ENCODE data around the gene REXO5. TPM values are rescaled to one million over a fixed set of nuclear protein-coding genes. Genes with fewer than 3 reads are reported as not detected.

REXO5 gene
- polyA plus RNA-seq, 1 donor (not counting 4 experiments of a cell fraction or from before 2014, with no cell fraction given), result 2.6 TPM

- H3K79me2 ChIP-seq (ENCODE audit: control insufficient read depth, insufficient read depth, low read length), result no peaks in the 10 kb centered on the region
- no peaks in the 10 kb centered on the region for H3K9me3 ChIP-seq (ENCODE audit: control insufficient read depth, low read depth, low read length)
- H3K27ac ChIP-seq (ENCODE audit: control insufficient read depth, insufficient read depth, low read length), result no peak overlapping the region
- H4K20me1 ChIP-seq (ENCODE audit: control insufficient read depth, extremely low read depth, insufficient read depth, low read length), result no peaks in the 10 kb centered on the region
- no peak overlapping the region for H3K9ac ChIP-seq (ENCODE audit: control insufficient read depth, extremely low read depth, insufficient read depth, low read length)
- DNase-seq (ENCODE audit: low read depth, low spot score) (no peak), FAIRE-seq (no peak)
- dilution Hi-C loops (cut with MboI; ENCODE audit: extremely low pct_ligation_motif_present, low sequenced_read_pairs), result no loop called here
- H3K36me3 ChIP-seq (ENCODE audit: control insufficient read depth in 2 of 2, extremely low read depth in 1 of 2, insufficient read depth in 2 of 2, low read length in 2 of 2), result no peaks in the 10 kb centered on the region
- H3K4me2 ChIP-seq (ENCODE audit: control insufficient read depth, extremely low read depth, insufficient read depth, low read depth, low read length), result no peak overlapping the region
- H3K9me1 ChIP-seq (ENCODE audit: control insufficient read depth, extremely low read depth, insufficient read depth, low read length), result no peaks in the 10 kb centered on the region
- H3K27me3 ChIP-seq (ENCODE audit: control insufficient read depth, extremely low read depth, insufficient read depth, low read length), result no peaks in the 10 kb centered on the region
- H2AFZ ChIP-seq (ENCODE audit: control insufficient read depth, low read length), result no peak overlapping the region
- TF ChIP-seq CTCF (optimal IDR thresholded peaks at IDR 0.05 in 1 of 3, IDR thresholded peaks at IDR 0.05 in 1 of 3, conservative IDR thresholded peaks at IDR 0.05 in 1 of 3; ENCODE audit: extremely low read depth in 1 of 3, insufficient read depth in 2 of 3, low read length in 3 of 3) (no peak), EZH2 (IDR thresholded peaks at IDR 0.05; ENCODE audit: low read length) (no peak)
- H3K4me3 ChIP-seq (ENCODE audit: control insufficient read depth in 2 of 3, extremely low read depth in 1 of 3, insufficient read depth in 2 of 3, low read depth in 1 of 3, low read length in 3 of 3), result no peak overlapping the region
- peaks cover 5% of the 10 kb centered on the region for H3K4me1 ChIP-seq (ENCODE audit: control insufficient read depth, extremely low read depth, insufficient read depth, low read length)
These were observed 45.2 kb upstream of the REXO5 start for GRCh38 chr16:20761175-20761574.

DNA sequence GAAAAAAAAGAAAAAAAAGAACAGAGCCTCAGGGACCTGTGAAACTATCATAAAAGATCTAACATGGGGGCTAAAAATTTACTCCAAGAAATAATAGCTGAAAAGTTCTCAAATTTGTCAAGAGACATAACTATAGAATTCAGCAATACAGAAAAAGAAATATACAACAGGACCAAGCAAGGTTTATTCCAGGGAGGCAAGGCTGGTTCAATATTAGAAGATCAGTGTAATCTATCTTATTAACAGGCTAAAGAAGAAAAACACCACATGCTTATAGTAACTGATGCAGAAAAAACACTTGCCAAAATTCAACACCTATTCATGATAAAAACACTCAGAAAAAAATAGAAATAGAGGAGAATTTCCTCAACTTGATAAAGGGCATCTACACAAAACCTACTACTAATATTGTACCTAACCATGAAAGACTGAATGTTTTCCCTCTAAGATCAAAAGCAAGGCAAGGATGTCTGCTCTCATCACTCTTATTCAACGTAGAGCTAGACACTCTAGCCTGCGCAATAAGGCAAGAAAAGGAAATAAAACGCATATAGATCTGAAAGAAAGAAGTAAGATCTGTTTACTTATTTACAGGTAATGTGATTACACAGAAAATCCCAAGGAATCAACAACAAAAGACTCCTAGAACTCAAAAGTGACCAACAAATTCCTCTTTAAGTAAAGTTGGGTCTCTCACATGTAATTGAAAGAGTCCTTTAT is 43.8 kb upstream of the REXO5 start:
- H3K27ac ChIP-seq (ENCODE audit: control insufficient read depth, insufficient read depth, low read length), result no peak overlapping the region
- DNase-seq (ENCODE audit: low read depth, low spot score) (no peak), FAIRE-seq (no peak)
- H3K9me3 ChIP-seq (ENCODE audit: control insufficient read depth, low read depth, low read length), result no peaks in the 10 kb centered on the region
- H3K4me3 ChIP-seq (ENCODE audit: control insufficient read depth in 2 of 3, extremely low read depth in 1 of 3, insufficient read depth in 2 of 3, low read depth in 1 of 3, low read length in 3 of 3), result no peak overlapping the region
- no peaks in the 10 kb centered on the region for H4K20me1 ChIP-seq (ENCODE audit: control insufficient read depth, extremely low read depth, insufficient read depth, low read length)
- H3K79me2 ChIP-seq (ENCODE audit: control insufficient read depth, insufficient read depth, low read length), result no peaks in the 10 kb centered on the region
- no peaks in the 10 kb centered on the region for H3K36me3 ChIP-seq (ENCODE audit: control insufficient read depth in 2 of 2, extremely low read depth in 1 of 2, insufficient read depth in 2 of 2, low read length in 2 of 2)
- no peak overlapping the region for H2AFZ ChIP-seq (ENCODE audit: control insufficient read depth, low read length)
- dilution Hi-C loops (cut with MboI; ENCODE audit: extremely low pct_ligation_motif_present, low sequenced_read_pairs), result no loop called here
- no peak overlapping the region for H3K9ac ChIP-seq (ENCODE audit: control insufficient read depth, extremely low read depth, insufficient read depth, low read length)
- H3K4me1 ChIP-seq (ENCODE audit: control insufficient read depth, extremely low read depth, insufficient read depth, low read length), result peaks cover 5% of the 10 kb centered on the region
- H3K9me1 ChIP-seq (ENCODE audit: control insufficient read depth, extremely low read depth, insufficient read depth, low read length), result no peaks in the 10 kb centered on the region
- TF ChIP-seq CTCF (optimal IDR thresholded peaks at IDR 0.05 in 1 of 3, IDR thresholded peaks at IDR 0.05 in 1 of 3, conservative IDR thresholded peaks at IDR 0.05 in 1 of 3; ENCODE audit: extremely low read depth in 1 of 3, insufficient read depth in 2 of 3, low read length in 3 of 3), result no peak
- TF ChIP-seq EZH2 (IDR thresholded peaks at IDR 0.05; ENCODE audit: low read length), result no peak
- H3K4me2 ChIP-seq (ENCODE audit: control insufficient read depth, extremely low read depth, insufficient read depth, low read depth, low read length), result no peak overlapping the region
- no peaks in the 10 kb centered on the region for H3K27me3 ChIP-seq (ENCODE audit: control insufficient read depth, extremely low read depth, insufficient read depth, low read length)
